Colonic mucosa (tissue), 4 donors: ENCODE results near the gene STX2. TPM values are rescaled to one million over a fixed set of nuclear protein-coding genes. Genes with fewer than 3 reads are reported as not detected.

Experiments
- DNase-seq: peaks from one replicate; pipeline ENCODE4 v3.0.0-alpha.2; 2020
- H3K27ac ChIP-seq: fragments of 200-600 bp; one replicate; pipeline ENCODE4 v1.8.0; 2021
- H3K27me3 ChIP-seq: fragments of 200-600 bp; one replicate; pipeline ENCODE4 v1.8.0; 2021
- H3K36me3 ChIP-seq: fragments of 200-600 bp; one replicate; pipeline ENCODE4 v1.8.0; 2021
- H3K4me1 ChIP-seq: fragments of 200-600 bp; one replicate; pipeline ENCODE4 v1.8.0; 2021; ENCODE audit warnings: mild to moderate bottlenecking
- H3K4me3 ChIP-seq: fragments of 200-600 bp; one replicate; pipeline ENCODE4 v1.8.0; 2021
- H3K9ac ChIP-seq, 2 donors: one replicate each; pipeline ENCODE4 v1.7.0; 2013; ENCODE audit warnings: control low read depth in 2 of 2, low read depth in 2 of 2, low read length in 2 of 2
- H3K9me3 ChIP-seq: fragments of 200-600 bp; one replicate; pipeline ENCODE4 v1.8.0; 2021
- CTCF ChIP-seq: fragments of 200-600 bp; IDR thresholded peaks from one replicate; pipeline ENCODE4 v1.8.0; 2022; ENCODE audit warnings: antibody characterized with exemption, mild to moderate bottlenecking
- intact Hi-C: fragments of 100-400 bp; cut with DNase I; formaldehyde crosslinking; loops from one replicate; pipeline ENCODE4 v1.14.1; 2022
- total RNA-seq, 2 donors: library from RNA; stranded (reverse); fragmentation: NEBNext Ultra II Directional in 1 of 2; extraction: Animal tissue kit (Norgen Biotek cat#: 25700) in 1 of 2; gene quantifications; one replicate each; pipeline ENCODE4 v1.2.1, GENCODE V29; 2021
- donor health status: healthy.
- donor health status: DM: no; HTN: no; CAD: no.
- donor health status: DM: no; HTN: no; CAD: no.

The STX2 gene
- total RNA-seq, 2 donors from 2014 or later: 2.1 to 4.8 TPM

GRCh38 chr12:130827432-130827831 is 11.6 kb downstream of the STX2 start:
- no peak for TF ChIP-seq CTCF
- intact Hi-C loops: no loop called here
- H3K36me3 ChIP-seq: no peaks in the 10 kb centered on the region
- no peak overlapping the region for H3K9ac ChIP-seq
- H3K9me3 ChIP-seq: no peaks in the 10 kb centered on the region
- no peak for DNase-seq
- H3K4me3 ChIP-seq: no peak overlapping the region
- H3K4me1 ChIP-seq: no peaks in the 10 kb centered on the region
- H3K27me3 ChIP-seq: no peaks in the 10 kb centered on the region
- no peak overlapping the region for H3K27ac ChIP-seq

GRCh38 chr12:130826151-130826801 is 12.8 kb downstream of the STX2 start:
- Histone ChIP-seq H3K27ac (no peak overlapping the region), H3K4me1 (no peaks in the 10 kb centered on the region), H3K36me3 (no peaks in the 10 kb centered on the region)

GRCh38 chr12:130825771-130826150 is 13.3 kb downstream of the STX2 start:
- no peak overlapping the region for H3K27ac ChIP-seq
- no peaks in the 10 kb centered on the region for H3K9me3 ChIP-seq
- no peak for DNase-seq
- no peak for TF ChIP-seq CTCF
- H3K9ac ChIP-seq: no peak overlapping the region
- H3K27me3 ChIP-seq: no peaks in the 10 kb centered on the region
- H3K4me1 ChIP-seq: no peaks in the 10 kb centered on the region
- H3K4me3 ChIP-seq: no peak overlapping the region
- intact Hi-C loops: no loop called here
- no peaks in the 10 kb centered on the region for H3K36me3 ChIP-seq

More at GRCh38 chr12:130826151-130826801, 12.8 kb downstream of the STX2 start:
- H3K9ac ChIP-seq: no peak overlapping the region
- intact Hi-C loops: no loop called here
- peak; percentile 38 for DNase-seq
- TF ChIP-seq CTCF: peak; percentile 68
- no peaks in the 10 kb centered on the region for H3K27me3 ChIP-seq
- H3K4me3 ChIP-seq: no peak overlapping the region
- no peaks in the 10 kb centered on the region for H3K9me3 ChIP-seq

GRCh38 chr12:130819681-130820080 is 19.4 kb downstream of the STX2 start:
- Histone ChIP-seq H3K36me3 (no peaks in the 10 kb centered on the region), H3K27ac (no peak overlapping the region), H3K9me3 (no peaks in the 10 kb centered on the region), H3K4me3 (no peak overlapping the region), H3K4me1 (peaks cover 4% of the 10 kb centered on the region), H3K9ac (no peak overlapping the region), H3K27me3 (no peaks in the 10 kb centered on the region)
- no peak for DNase-seq
- TF ChIP-seq CTCF: no peak
- intact Hi-C loops: loop anchor here (5.0 kb wide), 1 partner anchor 57 kb away; no protein-coding TSS in a partner anchor

- peak overlapping the region; percentile 6 to 28 for H3K9ac ChIP-seq
Observed at GRCh38 chr12:130818635-130819576, 20.1 kb downstream of the STX2 start.

More at GRCh38 chr12:130818635-130819576, 20.1 kb downstream of the STX2 start:
- Histone ChIP-seq H3K9me3 (no peaks in the 10 kb centered on the region), H3K4me1 (peaks cover 4% of the 10 kb centered on the region), H3K27me3 (no peaks in the 10 kb centered on the region), H3K4me3 (peak overlapping the region; percentile 43), H3K27ac (peak overlapping the region; percentile 53), H3K36me3 (no peaks in the 10 kb centered on the region)
- DNase-seq: peak; percentile 75
- intact Hi-C loops: loop anchor here (5.0 kb wide), 1 partner anchor 57 kb away; no protein-coding TSS in a partner anchor
- peak; percentile 92 for TF ChIP-seq CTCF
